ENCODE measurements around the gene TERF2IP.

- TF ChIP-seq, protein P1, sequence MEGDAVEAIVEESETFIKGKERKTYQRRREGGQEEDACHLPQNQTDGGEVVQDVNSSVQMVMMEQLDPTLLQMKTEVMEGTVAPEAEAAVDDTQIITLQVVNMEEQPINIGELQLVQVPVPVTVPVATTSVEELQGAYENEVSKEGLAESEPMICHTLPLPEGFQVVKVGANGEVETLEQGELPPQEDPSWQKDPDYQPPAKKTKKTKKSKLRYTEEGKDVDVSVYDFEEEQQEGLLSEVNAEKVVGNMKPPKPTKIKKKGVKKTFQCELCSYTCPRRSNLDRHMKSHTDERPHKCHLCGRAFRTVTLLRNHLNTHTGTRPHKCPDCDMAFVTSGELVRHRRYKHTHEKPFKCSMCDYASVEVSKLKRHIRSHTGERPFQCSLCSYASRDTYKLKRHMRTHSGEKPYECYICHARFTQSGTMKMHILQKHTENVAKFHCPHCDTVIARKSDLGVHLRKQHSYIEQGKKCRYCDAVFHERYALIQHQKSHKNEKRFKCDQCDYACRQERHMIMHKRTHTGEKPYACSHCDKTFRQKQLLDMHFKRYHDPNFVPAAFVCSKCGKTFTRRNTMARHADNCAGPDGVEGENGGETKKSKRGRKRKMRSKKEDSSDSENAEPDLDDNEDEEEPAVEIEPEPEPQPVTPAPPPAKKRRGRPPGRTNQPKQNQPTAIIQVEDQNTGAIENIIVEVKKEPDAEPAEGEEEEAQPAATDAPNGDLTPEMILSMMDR (IDR thresholded peaks at IDR 0.05) = no peak
- no peak for TF ChIP-seq EZH2 (IDR thresholded peaks at IDR 0.05; ENCODE audit: borderline replicate concordance, insufficient read depth, low read depth, low read length, poor library complexity, severe bottlenecking)
Measured at GRCh38 chr16:75647112-75647491, 471 bp upstream of the TERF2IP start.
